Measurements from ENCODE around the gene ZNF521. TPM values are rescaled to one million over a fixed set of nuclear protein-coding genes. Genes with fewer than 3 reads are reported as not detected.

The ZNF521 gene
- total RNA-seq, 1 donor from 2014 or later = 10.3 TPM

- H3K9me3 ChIP-seq (replicated peaks) = no peaks in the 10 kb centered on the region
- peaks cover 58% of the 10 kb centered on the region for H3K4me1 ChIP-seq
- DNase-seq = no peak
- H3K27ac ChIP-seq (replicated peaks) = peak overlapping the region; percentile 77
- H3K4me3 ChIP-seq = no peak overlapping the region
- H3K36me3 ChIP-seq = peaks cover 24% of the 10 kb centered on the region
- TF ChIP-seq CTCF (IDR thresholded peaks at IDR 0.05; ENCODE audit: borderline replicate concordance) = no peak
- intact Hi-C loops (cut with micrococcal nuclease) = no loop called here
- H3K27me3 ChIP-seq (ENCODE audit: low read depth) = no peaks in the 10 kb centered on the region
Measured at GRCh38 chr18:25228410-25228809, 123.6 kb downstream of the ZNF521 start.

GRCh38 chr18:25225151-25225550, 126.8 kb downstream of the ZNF521 start:
- peaks cover 24% of the 10 kb centered on the region for H3K36me3 ChIP-seq
- no peak overlapping the region for H3K4me3 ChIP-seq
- H3K9me3 ChIP-seq (replicated peaks) = no peaks in the 10 kb centered on the region
- TF ChIP-seq CTCF (IDR thresholded peaks at IDR 0.05; ENCODE audit: borderline replicate concordance) = no peak
- no peak overlapping the region for H3K27ac ChIP-seq (replicated peaks)
- intact Hi-C loops (cut with micrococcal nuclease) = no loop called here
- H3K4me1 ChIP-seq = peaks cover 33% of the 10 kb centered on the region
- no peaks in the 10 kb centered on the region for H3K27me3 ChIP-seq (ENCODE audit: low read depth)
- DNase-seq = no peak

- Histone ChIP-seq H3K36me3 (peaks cover 29% of the 10 kb centered on the region), H3K27ac (replicated peaks) (no peak overlapping the region), H3K4me1 (peaks cover 24% of the 10 kb centered on the region), H3K9me3 (replicated peaks) (no peaks in the 10 kb centered on the region), H3K27me3 (ENCODE audit: low read depth) (no peaks in the 10 kb centered on the region), H3K4me3 (no peak overlapping the region)
- no peak for TF ChIP-seq CTCF (IDR thresholded peaks at IDR 0.05; ENCODE audit: borderline replicate concordance)
- intact Hi-C loops (cut with micrococcal nuclease) = no loop called here
- no peak for DNase-seq
Measured at GRCh38 chr18:25223899-25224886, 127.8 kb downstream of the ZNF521 start.

- no peak for TF ChIP-seq CTCF (IDR thresholded peaks at IDR 0.05; ENCODE audit: borderline replicate concordance)
- Histone ChIP-seq H3K27me3 (ENCODE audit: low read depth) (no peaks in the 10 kb centered on the region), H3K9me3 (replicated peaks) (no peaks in the 10 kb centered on the region), H3K4me3 (no peak overlapping the region), H3K36me3 (peaks cover 33% of the 10 kb centered on the region), H3K27ac (replicated peaks) (no peak overlapping the region), H3K4me1 (peaks cover 14% of the 10 kb centered on the region)
- intact Hi-C loops (cut with micrococcal nuclease) = no loop called here
- DNase-seq = no peak
Measured at GRCh38 chr18:25223211-25223610, 128.8 kb downstream of the ZNF521 start.

- no peak for TF ChIP-seq CTCF (IDR thresholded peaks at IDR 0.05; ENCODE audit: borderline replicate concordance)
- H3K9me3 ChIP-seq (replicated peaks) = no peaks in the 10 kb centered on the region
- DNase-seq = no peak
- H3K27ac ChIP-seq (replicated peaks) = no peak overlapping the region
- H3K4me1 ChIP-seq = peaks cover 19% of the 10 kb centered on the region
- peaks cover 33% of the 10 kb centered on the region for H3K36me3 ChIP-seq
- H3K27me3 ChIP-seq (ENCODE audit: low read depth) = no peaks in the 10 kb centered on the region
- intact Hi-C loops (cut with micrococcal nuclease) = no loop called here
- no peak overlapping the region for H3K4me3 ChIP-seq
Measured at GRCh38 chr18:25222648-25223047, 129.3 kb downstream of the ZNF521 start.

All from left ventricle myocardium inferior (tissue), 1 donor.